ENCODE data around the gene SMIM20. TPM values are rescaled to one million over a fixed set of nuclear protein-coding genes. Genes with fewer than 3 reads are reported as not detected.

The SMIM20 gene
- total RNA-seq, result 18.5 TPM

DNA sequence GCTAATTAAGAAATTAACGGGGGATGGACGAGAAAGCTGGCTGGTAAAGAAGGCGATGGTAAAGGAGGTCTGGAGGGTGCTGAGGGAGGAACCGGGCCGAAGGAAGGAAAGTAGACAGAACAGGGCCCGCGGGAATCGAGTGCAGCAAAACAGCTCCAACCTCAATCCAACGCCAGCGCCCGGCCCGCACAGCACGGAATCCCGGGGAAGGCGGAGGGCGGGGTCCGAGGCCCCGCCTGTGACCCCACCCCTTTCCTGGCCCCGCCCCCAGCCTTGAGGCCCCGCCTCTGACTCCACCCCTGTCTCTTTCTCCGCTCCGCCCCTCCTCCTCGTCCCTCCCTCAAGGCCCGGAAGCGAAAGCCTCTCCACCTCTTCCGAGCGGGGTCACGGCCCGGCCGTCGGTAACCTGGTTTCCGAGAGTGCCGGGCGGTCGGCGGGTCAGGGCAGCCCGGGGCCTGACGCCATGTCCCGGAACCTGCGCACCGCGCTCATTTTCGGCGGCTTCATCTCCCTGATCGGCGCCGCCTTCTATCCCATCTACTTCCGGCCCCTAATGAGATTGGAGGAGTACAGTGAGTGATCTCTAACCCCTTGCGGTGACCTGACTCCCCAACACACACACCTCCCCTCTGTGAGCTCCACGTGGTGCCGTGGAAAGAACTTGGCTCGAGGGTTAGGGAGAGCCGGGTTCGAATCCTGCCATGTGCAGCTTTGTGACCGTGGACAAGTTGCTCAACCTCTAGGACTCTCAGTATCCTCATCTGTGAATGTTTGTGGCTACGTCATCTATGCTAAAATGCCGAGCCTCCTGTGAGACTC is at the start of gene SMIM20:
SMIM20 (plus strand) TSS at position 370 of the 819 bp plus-strand sequence; CDS start at position 464, 94 bp downstream.

Other genes with a start within 250 kb of the SMIM20 start
- 70.6 TPM for gene SEL1L3, start 51.2 kb upstream of the SMIM20 start, total RNA-seq